ENCODE results near the gene CPLX4. TPM values are rescaled to one million over a fixed set of nuclear protein-coding genes. Genes with fewer than 3 reads are reported as not detected.

CPLX4 gene
- total and polyA plus RNA-seq, 2 donors (not counting 1 experiment from before 2014, with no cell fraction given): not detected

DNA sequence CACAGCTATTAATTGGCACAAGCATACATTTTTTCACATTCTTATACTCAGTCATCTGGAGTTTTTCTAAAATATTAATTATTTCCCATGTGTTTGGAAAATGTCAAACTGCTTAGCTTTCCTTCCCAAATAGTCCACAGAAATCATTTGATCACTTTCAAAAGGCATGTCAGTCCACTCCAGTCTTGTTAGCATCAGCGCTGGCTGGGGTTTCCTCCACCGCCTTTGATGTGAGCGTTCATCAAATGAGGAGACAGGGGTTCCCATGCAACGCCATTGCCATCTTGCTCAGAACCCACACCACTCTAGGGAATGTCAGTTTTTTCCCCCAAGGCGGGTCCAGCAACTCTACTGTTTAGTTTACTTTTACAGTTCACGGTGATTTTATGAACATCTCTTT, 32.1 kb downstream of the CPLX4 start:
- Histone ChIP-seq H2AFZ (ENCODE audit: insufficient read depth, low read depth, low read length, poor library complexity, severe bottlenecking) (no peak overlapping the region), H4K20me1 (ENCODE audit: control insufficient read depth, insufficient read depth, low read length, poor library complexity, severe bottlenecking) (no peaks in the 10 kb centered on the region), H3K4me1 (ENCODE audit: control insufficient read depth in 2 of 2, insufficient read depth in 2 of 2, low read length in 2 of 2) (no peaks in the 10 kb centered on the region), H3K4me2 (replicated peaks; ENCODE audit: low read depth, low read length, poor library complexity, severe bottlenecking) (no peak overlapping the region), H3K79me2 (ENCODE audit: control insufficient read depth, insufficient read depth, low read length) (no peaks in the 10 kb centered on the region), H3K9ac (ENCODE audit: low read length) (no peak overlapping the region), H3K27me3 (replicated peaks in 1 of 4; ENCODE audit: control extremely low read depth in 1 of 4, control insufficient read depth in 3 of 4, insufficient read depth in 4 of 4, low read length in 3 of 4) (peaks cover 0 to 11% (median 7%) of the 10 kb centered on the region in 4 experiments), H3K27ac (ENCODE audit: low read length in 2 of 2) (no peak overlapping the region), H3K36me3 (replicated peaks in 1 of 2; ENCODE audit: control extremely low read depth in 1 of 2, control insufficient read depth in 1 of 2, extremely low read depth in 1 of 2, insufficient read depth in 2 of 2, low read length in 1 of 2) (no peaks in the 10 kb centered on the region), H3K9me3 (ENCODE audit: control extremely low read depth in 1 of 3, control insufficient read depth in 2 of 3, insufficient read depth in 1 of 3, low read length in 2 of 3) (no peaks in the 10 kb centered on the region), H3K4me3 (ENCODE audit: control extremely low read depth in 1 of 5, extremely low read depth in 1 of 5, insufficient read depth in 1 of 5, low read depth in 2 of 5, low read length in 4 of 5) (no peak overlapping the region)
- POLR2A ChIA-PET: no interaction called here
- intact Hi-C loops (cut with micrococcal nuclease): no loop called here
- 76% methylated on average over 4 of the region's 6 CpGs for WGBS (ENCODE audit: insufficient coverage)
- CTCF ChIA-PET: interaction anchor here (0.6 kb wide), 1 partner anchor 661 kb away, joined by 4 read pairs; no protein-coding TSS in a partner anchor
- no peaks in the 10 kb centered on the region for H3K4me1 Mint-ChIP-seq
- H3K9me3 Mint-ChIP-seq (ENCODE audit: insufficient read depth): peaks cover 1% of the 10 kb centered on the region
- H3K27me3 Mint-ChIP-seq: peaks cover 56% of the 10 kb centered on the region
- ATAC-seq (ENCODE audit: low read depth) (no peak), DNase-seq (no peak)
- no peak overlapping the region for H3K4me3 Mint-ChIP-seq
- H3K27ac Mint-ChIP-seq: no peak overlapping the region
- no peak for TF ChIP-seq EZH2 (IDR thresholded peaks at IDR 0.05; ENCODE audit: borderline replicate concordance, insufficient read depth, low read depth, low read length, poor library complexity, severe bottlenecking)
- TF ChIP-seq, protein P1, sequence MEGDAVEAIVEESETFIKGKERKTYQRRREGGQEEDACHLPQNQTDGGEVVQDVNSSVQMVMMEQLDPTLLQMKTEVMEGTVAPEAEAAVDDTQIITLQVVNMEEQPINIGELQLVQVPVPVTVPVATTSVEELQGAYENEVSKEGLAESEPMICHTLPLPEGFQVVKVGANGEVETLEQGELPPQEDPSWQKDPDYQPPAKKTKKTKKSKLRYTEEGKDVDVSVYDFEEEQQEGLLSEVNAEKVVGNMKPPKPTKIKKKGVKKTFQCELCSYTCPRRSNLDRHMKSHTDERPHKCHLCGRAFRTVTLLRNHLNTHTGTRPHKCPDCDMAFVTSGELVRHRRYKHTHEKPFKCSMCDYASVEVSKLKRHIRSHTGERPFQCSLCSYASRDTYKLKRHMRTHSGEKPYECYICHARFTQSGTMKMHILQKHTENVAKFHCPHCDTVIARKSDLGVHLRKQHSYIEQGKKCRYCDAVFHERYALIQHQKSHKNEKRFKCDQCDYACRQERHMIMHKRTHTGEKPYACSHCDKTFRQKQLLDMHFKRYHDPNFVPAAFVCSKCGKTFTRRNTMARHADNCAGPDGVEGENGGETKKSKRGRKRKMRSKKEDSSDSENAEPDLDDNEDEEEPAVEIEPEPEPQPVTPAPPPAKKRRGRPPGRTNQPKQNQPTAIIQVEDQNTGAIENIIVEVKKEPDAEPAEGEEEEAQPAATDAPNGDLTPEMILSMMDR (IDR thresholded peaks at IDR 0.05): no peak

- H3K27ac ChIP-seq (ENCODE audit: low read length in 2 of 2): no peak overlapping the region
- 63% methylated on average over 4 of the region's 11 CpGs for WGBS (ENCODE audit: insufficient coverage)
- no peaks in the 10 kb centered on the region for H3K4me1 ChIP-seq (ENCODE audit: control insufficient read depth in 2 of 2, insufficient read depth in 2 of 2, low read length in 2 of 2)
- H2AFZ ChIP-seq (ENCODE audit: insufficient read depth, low read depth, low read length, poor library complexity, severe bottlenecking): no peak overlapping the region
- H3K9me3 ChIP-seq (ENCODE audit: control extremely low read depth in 1 of 3, control insufficient read depth in 2 of 3, insufficient read depth in 1 of 3, low read length in 2 of 3): no peaks in the 10 kb centered on the region
- no peak overlapping the region for H3K9ac ChIP-seq (ENCODE audit: low read length)
- H3K79me2 ChIP-seq (ENCODE audit: control insufficient read depth, insufficient read depth, low read length): no peaks in the 10 kb centered on the region
- H3K27ac Mint-ChIP-seq: no peak overlapping the region
- H3K36me3 ChIP-seq (replicated peaks in 1 of 2; ENCODE audit: control extremely low read depth in 1 of 2, control insufficient read depth in 1 of 2, extremely low read depth in 1 of 2, insufficient read depth in 2 of 2, low read length in 1 of 2): no peaks in the 10 kb centered on the region
- intact Hi-C loops (cut with micrococcal nuclease): no loop called here
- TF ChIP-seq EZH2 (IDR thresholded peaks at IDR 0.05; ENCODE audit: borderline replicate concordance, insufficient read depth, low read depth, low read length, poor library complexity, severe bottlenecking): no peak
- TF ChIP-seq, protein P1 (IDR thresholded peaks at IDR 0.05): no peak
- H3K9me3 Mint-ChIP-seq (ENCODE audit: insufficient read depth): no peaks in the 10 kb centered on the region
- ChIA-PET POLR2A (no interaction called here), CTCF (no interaction called here)
- H3K27me3 ChIP-seq (replicated peaks in 1 of 4; ENCODE audit: control extremely low read depth in 1 of 4, control insufficient read depth in 3 of 4, insufficient read depth in 4 of 4, low read length in 3 of 4): peaks cover 0 to 19% (median 13%) of the 10 kb centered on the region in 4 experiments
- H4K20me1 ChIP-seq (ENCODE audit: control insufficient read depth, insufficient read depth, low read length, poor library complexity, severe bottlenecking): no peaks in the 10 kb centered on the region
- ATAC-seq (ENCODE audit: low read depth) (no peak), DNase-seq (no peak)
- no peak overlapping the region for H3K4me3 ChIP-seq (ENCODE audit: control extremely low read depth in 1 of 5, extremely low read depth in 1 of 5, insufficient read depth in 1 of 5, low read depth in 2 of 5, low read length in 4 of 5)
- H3K27me3 Mint-ChIP-seq: peaks cover 58% of the 10 kb centered on the region
- H3K4me3 Mint-ChIP-seq: no peak overlapping the region
- H3K4me1 Mint-ChIP-seq: no peaks in the 10 kb centered on the region
- H3K4me2 ChIP-seq (replicated peaks; ENCODE audit: low read depth, low read length, poor library complexity, severe bottlenecking): no peak overlapping the region
Observed at GRCh38 chr18:59282341-59282740, 36.1 kb downstream of the CPLX4 start.

Measured in B cell (primary cell).